Measurements from ENCODE around the gene SPIN1.

SPIN1 gene

DNA sequence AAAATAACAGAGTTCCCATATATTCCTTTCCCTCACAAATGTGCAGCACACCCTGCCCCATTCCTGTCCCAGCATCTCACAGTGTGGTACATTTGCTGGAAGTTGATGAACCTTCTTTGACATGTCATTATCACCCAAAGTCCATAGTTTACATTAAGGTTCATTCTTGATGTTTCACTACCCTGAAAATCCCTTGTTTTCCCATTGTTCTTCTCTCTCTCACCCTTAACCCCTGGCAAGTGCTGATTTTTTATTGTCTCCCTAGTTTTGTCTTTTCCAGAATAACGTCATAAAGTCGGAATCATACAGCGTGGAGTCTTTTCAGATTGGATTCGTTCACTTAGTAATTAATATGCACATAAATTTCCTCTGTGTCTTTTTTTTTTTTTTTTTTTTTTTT is 48.1 kb downstream of the SPIN1 start:
- no peak for DNase-seq

DNA sequence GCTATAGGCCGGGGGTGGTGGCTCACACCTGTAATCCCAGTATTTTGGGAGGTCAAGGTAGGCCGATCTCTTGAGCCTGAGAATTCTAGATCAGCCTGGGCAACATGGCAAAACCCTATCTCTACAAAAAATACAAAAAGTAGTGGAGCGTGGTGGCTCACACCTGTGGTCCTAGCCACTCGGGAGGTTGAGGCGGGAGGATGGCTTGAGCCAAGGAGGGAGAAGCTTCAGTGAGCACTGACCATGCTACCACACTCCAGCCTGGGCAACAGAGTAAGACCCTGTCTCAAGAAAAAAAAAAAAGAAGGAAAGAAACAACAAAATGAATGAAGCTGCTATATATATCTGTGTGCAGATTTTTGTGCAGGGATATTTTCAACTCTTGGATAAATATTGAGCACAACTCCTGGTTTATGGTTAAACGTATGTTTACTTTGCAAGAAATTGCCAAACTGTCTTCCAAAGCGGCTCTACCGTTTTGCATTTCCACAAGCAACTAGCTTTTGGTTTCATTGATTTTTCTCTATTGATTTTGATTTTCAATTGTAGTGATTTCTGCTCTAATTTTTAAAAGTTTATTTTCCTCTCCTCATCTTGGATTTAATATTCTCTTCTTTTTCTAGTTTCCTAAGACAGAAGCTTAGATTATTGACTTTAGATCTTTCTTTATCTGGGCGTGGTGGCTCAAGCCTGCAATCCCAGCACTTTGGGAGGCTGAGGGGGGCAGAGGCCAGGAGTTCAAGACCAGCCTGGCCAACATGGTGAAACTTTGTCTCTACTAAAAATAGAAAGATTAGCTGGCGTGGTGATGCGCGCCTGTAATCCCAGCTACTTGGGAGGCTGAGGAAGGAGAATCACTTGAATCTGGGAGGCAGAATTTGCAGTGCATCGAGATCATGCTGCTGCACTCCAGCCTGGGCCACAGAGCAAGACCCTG is 49.2 kb downstream of the SPIN1 start:
- DNase-seq: no peak

DNA sequence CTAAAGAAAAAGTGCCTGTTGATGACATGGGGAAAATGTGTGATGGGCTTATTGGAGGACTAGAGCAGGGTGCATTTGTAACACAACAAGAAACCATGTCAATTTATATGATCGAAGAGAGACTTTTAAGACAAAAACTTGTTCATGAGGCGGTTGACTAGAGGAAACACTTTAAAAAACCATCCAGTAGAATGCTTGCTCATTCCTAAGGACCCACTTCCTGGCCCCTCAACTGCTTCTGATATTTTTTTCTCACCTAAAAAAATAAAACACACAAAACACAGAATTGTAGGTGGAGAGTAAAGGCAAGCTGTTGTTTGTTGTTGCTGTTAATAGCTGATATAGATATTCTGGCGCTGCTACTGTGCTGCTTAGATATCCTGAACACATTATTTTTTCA is 50.6 kb downstream of the SPIN1 start:
- DNase-seq: no peak

DNA sequence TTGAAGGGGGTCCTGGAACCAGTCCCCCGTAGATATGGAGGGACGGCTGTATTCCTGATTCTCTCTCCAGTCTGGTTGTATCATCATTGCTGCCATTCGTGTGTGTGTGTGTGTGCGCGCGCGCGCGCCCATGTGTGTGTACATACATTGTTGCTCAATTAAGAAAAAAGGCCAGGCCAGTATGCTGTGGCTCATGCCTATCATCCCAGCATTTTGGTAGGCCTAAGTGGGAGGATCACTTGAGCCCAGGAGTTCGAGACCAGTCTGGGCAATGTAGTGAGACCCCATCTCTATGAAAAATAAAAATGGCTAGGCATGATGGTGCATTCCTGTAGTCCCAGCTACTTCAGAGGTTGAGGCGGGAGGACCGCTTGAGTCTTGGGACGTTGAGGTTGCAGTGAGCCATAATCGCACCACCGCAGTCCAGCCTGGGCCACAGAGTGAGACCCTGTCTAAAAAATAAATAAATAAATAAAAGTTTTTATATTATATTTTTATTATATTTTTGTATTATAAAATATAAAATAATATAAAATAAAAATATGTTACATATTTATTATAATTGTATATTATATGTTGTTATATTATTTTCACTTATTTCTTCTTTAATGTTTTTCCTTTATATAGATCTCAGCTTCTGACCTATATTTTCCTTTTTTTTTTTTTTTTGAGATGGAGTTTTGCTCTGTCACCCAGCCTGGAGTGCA is 53.2 kb downstream of the SPIN1 start:
- DNase-seq: no peak

DNA sequence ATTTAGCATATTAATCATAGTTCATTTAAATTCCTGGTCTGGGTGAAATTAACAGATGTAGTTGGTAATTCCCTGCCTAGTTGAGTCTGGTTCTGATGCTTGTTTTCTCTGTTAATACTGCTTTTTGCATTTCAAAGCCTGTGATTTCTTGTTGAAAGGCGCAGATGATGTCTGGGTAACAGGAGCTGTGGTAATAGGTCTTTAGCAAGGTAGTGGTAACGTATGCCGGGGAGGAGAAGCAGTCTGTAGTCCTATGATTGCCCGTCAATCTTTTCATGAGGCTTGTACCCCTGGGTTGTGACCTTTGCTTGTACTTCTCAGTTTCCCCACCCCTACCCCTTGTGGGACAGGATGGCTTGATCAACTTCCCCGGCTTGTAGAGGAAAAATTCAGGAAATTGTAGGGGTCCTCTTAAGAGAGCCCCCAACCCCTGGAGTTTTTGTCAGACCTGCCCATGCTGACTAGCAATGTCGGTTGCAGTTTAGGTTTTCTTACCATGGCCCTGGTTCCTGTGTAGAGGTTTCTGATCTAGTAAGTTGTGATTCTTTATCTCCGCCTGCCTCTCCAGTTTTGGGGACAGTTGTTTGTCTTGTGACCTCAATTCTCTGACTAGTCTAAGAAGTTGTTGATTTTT is 55.4 kb downstream of the SPIN1 start:
- DNase-seq: no peak

DNA sequence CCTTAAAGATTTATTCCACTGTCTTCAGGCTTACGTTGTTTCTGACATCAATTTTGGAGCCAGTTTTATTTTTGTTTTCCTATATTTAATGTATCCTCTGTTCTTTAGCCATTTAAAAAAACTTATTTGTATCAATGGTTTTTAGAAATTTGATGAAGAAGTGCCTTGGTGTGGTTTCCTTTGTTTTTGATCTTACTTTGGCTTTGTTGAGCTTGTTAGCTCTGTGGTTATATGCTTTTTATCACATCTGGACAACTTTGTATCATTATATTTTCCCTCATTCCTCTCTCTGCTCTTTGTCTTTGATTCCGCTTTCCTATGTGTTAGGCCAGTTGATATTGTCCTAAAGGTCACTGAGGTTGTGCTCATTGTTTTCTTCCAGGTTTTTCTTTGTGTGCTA is 58.5 kb downstream of the SPIN1 start:
- DNase-seq: no peak

DNA sequence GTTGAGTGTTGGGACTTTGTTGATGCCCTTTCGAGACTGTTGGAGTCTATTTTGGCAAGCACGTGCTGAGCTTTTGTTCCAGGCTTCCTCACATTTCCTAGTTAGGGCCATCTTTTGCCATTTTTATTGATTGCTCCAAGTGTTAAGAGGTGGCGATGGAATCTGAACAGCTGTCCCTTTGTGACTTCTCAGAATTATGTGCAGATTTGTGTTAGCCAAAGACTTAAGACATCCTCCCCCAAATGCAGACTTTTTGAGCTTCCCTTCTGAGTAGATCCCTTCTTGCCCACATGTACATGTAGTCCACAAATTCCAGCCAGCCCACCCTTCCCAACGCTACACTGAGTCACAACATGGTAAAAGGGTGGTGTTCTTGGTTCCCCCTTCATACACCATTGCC is 59.2 kb downstream of the SPIN1 start:
- no peak for DNase-seq

DNA sequence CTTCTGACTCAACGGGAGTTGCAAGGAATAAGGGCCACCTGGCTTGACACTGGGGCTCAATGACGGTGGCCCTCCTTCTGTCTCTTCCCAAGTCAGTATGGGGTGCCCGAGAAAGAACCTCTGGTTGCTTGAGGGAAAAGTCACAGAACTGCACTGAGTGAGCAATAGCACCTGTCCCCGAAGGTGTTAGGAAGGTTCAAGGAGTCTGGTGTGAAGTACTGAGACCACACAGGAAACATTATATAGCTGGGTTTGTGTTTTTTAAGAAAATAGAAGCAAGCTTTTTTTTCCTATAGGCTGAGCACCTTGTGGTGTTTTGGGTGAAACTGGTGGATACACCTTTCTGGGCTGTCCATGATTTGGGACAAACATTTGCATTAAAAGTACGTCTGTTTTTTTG is 62.9 kb downstream of the SPIN1 start:
- DNase-seq: no peak

DNA sequence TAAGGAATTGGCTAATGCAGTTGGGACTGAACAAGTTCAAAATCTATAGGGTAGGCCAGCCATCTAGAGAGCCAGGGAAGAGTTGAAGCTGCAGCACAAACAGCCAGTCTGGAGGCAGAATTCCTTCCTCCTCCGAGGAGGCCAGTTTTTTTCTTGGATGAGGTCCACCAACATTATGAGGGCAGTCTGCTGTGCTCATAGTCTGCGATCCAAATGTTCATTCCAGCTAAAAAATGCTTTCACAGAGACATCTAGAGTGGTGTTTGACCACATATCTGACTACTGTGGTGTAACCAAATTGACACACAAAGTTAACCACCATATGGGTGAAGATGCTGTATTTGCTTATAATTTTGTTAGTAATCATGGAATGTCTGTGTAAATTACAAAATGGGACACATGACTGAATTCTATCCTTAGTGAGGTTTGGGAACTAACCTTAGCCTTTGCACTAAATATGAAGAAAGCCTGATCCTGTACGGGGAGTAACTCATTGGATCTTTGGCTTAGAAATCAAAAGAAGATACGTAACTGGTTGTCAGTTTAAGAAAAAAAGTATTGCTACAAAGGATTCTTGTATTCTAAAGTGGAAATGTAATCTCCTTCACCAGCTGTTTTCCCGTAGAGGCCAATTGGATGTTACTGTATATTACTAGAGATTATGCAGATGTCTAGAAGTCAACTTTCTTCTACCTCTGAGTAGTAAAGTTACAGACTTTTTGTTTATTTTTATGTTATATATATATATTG is 70.6 kb downstream of the SPIN1 start:
- DNase-seq: peak; percentile 75

DNA sequence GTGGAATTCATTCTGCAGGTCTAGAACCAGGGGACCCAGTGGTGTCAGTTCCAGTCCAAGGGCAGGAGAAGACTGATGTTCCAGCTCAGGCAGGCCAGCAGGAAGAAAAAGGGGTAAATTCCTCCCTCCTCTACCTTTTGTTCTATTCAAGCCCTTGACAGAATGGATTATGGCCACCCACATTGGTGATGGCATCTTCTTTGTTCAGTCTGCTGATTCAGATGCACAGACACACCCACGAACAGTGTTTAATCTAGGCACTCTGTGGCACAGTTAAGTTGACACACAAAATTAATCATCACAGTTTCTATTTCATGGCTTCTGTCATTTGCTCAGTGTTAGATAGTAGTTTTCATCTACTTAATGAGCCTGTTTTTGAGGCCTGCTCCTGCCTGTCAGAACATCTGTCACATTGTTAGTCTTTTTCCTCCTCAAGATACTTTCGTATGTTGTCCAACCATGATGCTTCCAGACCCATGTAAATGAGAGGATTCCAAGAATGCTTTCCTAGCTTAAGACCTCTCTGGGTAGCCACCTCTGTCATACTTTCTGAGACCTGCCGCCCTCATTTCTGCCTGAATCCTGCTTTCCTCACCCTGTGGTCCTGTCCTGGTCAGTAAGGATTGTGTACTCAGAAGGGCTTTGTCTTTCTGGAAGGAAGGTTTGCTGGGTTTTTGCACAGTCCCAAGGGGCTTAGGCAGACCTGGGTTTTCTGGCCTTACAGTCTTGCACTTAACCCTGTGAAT is 72.5 kb downstream of the SPIN1 start:
- no peak for DNase-seq

DNA sequence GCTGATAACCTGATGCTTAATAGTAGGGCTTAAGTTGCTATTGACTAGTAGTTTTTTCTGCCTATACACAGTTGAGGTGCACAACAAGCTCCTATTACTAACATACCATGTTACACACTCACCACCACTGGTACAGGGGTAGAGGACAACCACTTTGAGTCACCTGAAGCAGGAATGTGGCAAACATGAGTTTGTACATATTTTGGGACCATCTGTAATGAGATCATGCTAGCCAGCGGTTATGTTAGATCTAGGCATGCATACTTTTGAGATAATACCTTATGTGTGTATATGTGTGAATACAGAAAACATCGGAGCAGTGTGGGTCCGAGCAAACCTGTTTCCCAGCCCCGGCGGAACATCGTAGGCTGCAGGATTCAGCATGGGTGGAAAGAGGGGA is 73.9 kb downstream of the SPIN1 start:
- DNase-seq: peak; percentile 51

DNA sequence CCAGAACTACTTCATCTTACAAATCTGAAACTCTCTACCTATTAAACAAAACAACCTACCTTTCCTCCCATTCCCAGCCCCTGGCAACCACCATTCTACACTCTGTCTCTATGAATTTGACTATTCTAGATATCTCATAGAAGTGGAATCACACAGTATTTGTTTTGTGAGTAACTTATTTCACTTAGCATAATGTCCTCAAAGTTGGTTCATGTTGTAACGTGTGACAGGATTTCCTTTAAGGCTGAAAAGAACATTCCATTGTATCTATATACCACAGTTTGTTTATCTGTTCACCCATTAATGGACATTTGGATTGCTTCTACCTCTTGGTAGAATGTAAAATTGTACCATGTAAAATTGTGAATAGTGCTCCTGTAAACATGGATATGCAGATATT is 76.6 kb downstream of the SPIN1 start:
- peak; percentile 67 for DNase-seq

DNA sequence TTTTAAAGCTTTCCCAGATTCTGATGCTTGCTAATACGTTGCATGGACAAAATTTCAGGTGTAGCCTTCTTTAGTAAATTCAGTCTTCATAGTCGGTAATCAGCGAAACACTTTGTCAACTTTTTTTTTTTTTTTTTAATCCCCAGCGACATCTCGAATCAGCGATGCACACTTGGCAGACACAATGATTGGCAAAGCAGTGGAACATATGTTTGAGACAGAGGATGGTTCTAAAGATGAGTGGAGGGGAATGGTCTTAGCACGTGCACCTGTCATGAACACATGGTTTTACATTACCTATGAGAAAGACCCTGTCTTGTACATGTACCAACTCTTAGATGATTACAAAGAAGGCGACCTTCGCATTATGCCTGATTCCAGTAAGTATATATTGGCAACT is 80.0 kb downstream of the SPIN1 start:
- no peak for DNase-seq

DNA sequence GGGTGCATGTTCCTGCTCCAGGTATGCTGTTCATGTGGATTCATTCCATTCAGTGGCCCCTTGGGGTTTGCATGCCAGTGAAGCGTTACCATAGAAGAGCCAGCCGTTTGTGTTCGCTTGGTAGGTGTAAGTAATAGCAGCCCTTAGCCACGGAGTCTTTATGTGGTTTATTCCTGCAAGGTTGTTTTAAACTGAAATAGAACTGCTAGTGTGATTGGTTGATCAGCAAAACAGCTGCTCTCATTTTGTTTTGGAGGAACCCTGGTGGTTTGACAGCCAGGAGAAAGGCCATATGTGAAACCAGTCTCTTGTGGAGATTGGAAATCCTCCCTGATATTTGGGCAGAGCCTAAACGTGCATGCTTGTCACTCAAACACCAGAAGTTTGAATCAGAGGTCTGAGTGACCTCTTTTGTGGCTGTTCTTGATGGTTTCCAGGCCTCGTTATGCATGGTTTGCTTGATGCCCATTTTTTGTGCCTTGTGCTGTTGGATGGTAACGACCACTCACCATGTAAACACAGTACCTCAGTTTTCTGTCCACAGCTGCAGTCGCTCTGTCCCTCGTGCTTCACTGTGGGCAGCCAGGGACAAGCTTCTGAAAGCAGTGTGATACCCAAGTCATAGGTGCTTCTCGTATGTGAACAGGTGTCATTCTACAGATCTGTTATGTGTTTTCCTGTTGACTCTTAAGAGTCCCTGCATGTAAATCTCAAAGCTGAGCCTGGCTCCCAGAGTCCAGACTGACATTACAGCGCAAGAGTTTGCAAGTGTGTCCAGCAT is 88.4 kb downstream of the SPIN1 start:
- peak; percentile 47 for DNase-seq

DNA sequence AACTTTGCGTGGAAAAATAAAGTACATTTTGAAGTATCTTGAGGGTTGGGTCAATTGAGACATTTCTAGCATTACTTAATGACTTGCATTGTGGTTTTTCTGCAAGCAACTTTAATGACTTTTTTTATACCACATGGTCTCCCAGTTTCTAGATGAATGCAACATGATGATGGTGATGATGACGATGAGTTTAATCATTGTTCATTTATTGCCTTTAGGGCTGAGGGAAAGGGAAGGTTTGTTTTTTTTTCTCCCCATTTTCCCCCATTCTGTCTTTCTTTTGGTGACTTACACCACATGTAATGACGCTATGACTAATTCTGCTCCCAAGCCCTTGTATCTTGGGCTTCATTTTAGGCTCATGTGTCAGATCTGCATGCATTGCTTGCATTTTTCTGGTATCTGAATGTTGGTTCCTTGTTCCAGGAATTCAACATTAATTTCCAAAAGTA is 89.1 kb downstream of the SPIN1 start:
- peak; percentile 99 for DNase-seq

DNA sequence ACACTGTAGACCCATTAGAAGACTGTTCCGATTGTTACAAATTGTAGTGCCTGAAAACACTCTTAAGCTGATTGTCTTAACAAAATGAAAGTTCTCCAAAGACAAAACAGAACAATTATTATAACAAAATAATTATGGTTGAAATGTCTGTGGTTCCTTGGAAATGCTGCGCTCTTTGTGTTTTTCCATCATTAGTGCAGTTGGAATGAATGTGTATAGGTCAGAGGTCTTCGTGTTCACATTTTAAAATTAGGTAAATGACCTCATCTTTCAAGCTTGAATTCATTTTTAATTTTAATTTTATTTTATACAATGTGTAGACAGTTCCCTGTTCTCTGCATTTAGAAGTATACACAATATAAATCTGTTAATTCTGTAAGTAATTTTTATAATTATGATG is 90.0 kb downstream of the SPIN1 start:
- peak; percentile 22 for DNase-seq

DNA sequence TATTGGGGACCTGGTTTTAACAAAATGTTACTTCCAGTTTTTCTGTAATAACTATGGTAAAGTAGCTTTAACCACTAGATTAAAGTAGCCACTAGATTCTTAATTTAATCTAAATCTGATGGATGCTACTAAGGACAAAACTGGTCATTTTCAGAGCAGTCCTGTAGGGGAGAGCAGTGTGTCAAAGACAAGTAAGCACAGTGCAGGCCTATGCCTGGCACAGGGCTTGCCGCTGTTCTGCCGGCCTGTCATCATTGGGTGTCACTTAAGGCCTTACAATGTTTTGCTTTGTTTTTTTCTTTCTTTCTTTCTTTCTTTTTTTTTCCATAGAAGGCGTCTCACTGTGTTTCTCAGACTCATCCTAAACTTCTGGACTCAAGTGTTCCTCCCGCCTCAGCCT is 93.7 kb downstream of the SPIN1 start:
- DNase-seq: peak; percentile 6

DNA sequence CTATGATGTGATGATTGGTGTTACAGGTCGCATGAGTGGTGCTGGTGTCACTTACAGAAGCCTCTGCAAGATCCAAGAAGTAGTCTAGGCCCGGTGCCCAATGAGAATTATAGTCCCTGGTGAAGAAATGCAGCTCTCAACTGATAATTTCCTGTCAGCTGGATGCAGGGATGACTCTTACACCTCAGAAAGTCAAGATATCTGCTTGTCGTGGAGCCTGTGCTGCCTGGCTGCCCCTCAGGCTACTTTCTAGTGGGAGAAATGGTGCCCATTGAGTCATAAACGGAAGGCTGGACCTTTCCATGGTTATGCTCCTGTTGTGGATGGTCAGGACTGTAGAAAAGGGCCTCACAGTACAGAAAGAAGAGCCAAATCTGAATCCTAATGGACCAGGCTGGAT is 99.9 kb downstream of the SPIN1 start:
- no peak for DNase-seq

DNA sequence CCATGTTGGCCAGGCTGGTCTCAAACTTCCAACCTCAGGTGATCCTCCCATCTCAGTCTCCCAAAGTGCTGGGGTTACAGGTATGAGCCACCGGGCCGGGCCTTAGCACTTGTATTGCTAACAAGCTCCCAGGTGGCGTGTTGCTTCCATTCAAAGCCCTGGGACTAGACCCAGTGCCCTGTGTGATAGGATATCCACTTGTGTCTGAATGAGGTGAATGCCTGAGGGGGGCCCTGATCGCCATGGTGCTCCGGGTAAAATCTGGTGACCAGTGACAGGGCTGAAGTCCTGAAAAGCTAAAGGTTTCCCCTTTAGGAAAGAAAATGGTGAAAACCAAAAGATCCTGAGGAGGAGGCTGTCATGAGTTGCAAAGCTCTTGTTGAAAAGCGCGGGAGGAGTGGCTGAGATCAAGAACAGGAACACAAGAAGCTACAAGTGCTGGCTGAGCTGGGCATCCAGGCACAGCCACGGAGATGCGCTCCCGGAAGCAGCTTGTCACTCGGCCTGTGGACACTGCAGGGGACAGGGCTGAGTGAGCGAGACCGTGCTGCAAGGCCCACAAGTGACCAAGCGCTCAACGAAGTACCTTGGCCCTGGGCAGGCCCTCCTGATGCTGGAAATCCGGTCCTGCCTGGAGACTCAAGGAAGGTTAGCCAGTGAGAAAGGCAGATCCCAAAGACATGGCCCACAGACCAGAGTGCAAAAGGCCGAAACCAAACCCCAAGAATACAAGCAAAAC is 106.9 kb downstream of the SPIN1 start:
- DNase-seq: no peak

DNA sequence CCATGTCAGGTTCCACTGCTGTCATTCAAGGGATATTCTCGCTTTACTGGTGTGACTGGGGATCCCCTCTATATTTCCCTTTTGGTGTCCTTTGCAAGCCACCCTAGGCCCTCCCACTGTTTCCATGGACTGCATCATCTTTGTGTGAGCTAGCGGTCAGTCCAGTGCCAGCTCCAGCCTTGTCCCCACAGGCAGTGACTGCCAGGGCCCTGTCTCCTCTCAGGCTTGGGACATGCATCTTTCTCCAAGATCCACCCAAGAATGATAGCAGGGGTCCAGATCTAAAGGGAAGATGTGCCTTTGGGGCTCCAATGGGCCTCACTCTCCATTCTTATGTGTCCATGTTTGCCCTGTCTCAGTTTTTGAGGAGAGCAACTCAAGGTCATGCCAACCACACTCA is 109.0 kb downstream of the SPIN1 start:
- no peak for DNase-seq

All from fibroblast of skin of back (primary cell).